Epidermal melanocyte (primary cell): ENCODE measurements around the gene CDK8.
"Not testable (repeated sequence)": the region's sequence is repeated elsewhere in the genome, so short reads cannot be mapped to it uniquely, and the experiment has no call there.

Source experiments
- DNase-seq: peaks from one replicate; pipeline ENCODE4 v3.0.0; 2011; ENCODE audit warnings: low spot score; ENCODE audit not compliant: insufficient read length

The CDK8 gene

GRCh38 chr13:26253262-26253786 lies 605 bp upstream of the CDK8 start:
- DNase-seq = no peak

- no peak for DNase-seq
These were observed 718 bp downstream of the CDK8 start for GRCh38 chr13:26254583-26255111.

- DNase-seq = no peak
These were observed 1.2 kb downstream of the CDK8 start for GRCh38 chr13:26255115-26255514.

GRCh38 chr13:26255691-26256277 lies 1.9 kb downstream of the CDK8 start:
- no peak for DNase-seq

GRCh38 chr13:26257049-26257448 lies 3.1 kb downstream of the CDK8 start:
- no peak for DNase-seq

GRCh38 chr13:26259634-26260033 lies 5.7 kb downstream of the CDK8 start:
- DNase-seq = no peak

GRCh38 chr13:26262156-26262555 lies 8.2 kb downstream of the CDK8 start:
- DNase-seq = no peak

GRCh38 chr13:26266311-26266710 lies 12.4 kb downstream of the CDK8 start:
- no peak for DNase-seq

GRCh38 chr13:26270707-26271106 lies 16.8 kb downstream of the CDK8 start:
- no peak for DNase-seq

GRCh38 chr13:26272621-26273020 lies 18.7 kb downstream of the CDK8 start:
- no peak for DNase-seq

- DNase-seq = no peak
These were observed 26.4 kb downstream of the CDK8 start for GRCh38 chr13:26280295-26280694.

- DNase-seq = no peak
These were observed 26.9 kb downstream of the CDK8 start for GRCh38 chr13:26280822-26281221.

- not testable (repeated sequence) for DNase-seq
These were observed 32.0 kb downstream of the CDK8 start for GRCh38 chr13:26285911-26286310.

GRCh38 chr13:26288838-26289237 lies 34.9 kb downstream of the CDK8 start:
- not testable (repeated sequence) for DNase-seq

GRCh38 chr13:26295812-26296211 lies 41.9 kb downstream of the CDK8 start:
- DNase-seq = no peak

GRCh38 chr13:26299168-26299750 lies 45.3 kb downstream of the CDK8 start:
- no peak for DNase-seq

- no peak for DNase-seq
These were observed 46.2 kb downstream of the CDK8 start for GRCh38 chr13:26300140-26300539.

GRCh38 chr13:26305676-26306075 lies 51.7 kb downstream of the CDK8 start:
- DNase-seq = no peak

- no peak for DNase-seq
These were observed 53.8 kb downstream of the CDK8 start for GRCh38 chr13:26307701-26308100.

GRCh38 chr13:26308250-26308649 lies 54.3 kb downstream of the CDK8 start:
- no peak for DNase-seq

- no peak for DNase-seq
These were observed 54.9 kb downstream of the CDK8 start for GRCh38 chr13:26308836-26309235.

GRCh38 chr13:26310003-26310402 lies 56.1 kb downstream of the CDK8 start:
- no peak for DNase-seq

GRCh38 chr13:26310470-26310869 lies 56.5 kb downstream of the CDK8 start:
- no peak for DNase-seq
